ENCODE results near the gene CCDC192. TPM values are rescaled to one million over a fixed set of nuclear protein-coding genes. Genes with fewer than 3 reads are reported as not detected.
"Not testable (repeated sequence)": the region's sequence is repeated elsewhere in the genome, so short reads cannot be mapped to it uniquely, and the experiment has no call there.

The CCDC192 gene
- total RNA-seq, 1 experiment from 2014 or later = not detected

GRCh38 chr5:127673117-127673800 is 29.9 kb upstream of the CCDC192 start:
- POLR2A ChIA-PET = interaction anchor here (0.7 to 0.9 kb wide), 3 partner anchors 8 to 28 kb away, joined by 3 to 4 read pairs (median 3); no protein-coding TSS in a partner anchor
- TF ChIP-seq CTCF (IDR thresholded peaks at IDR 0.05; ENCODE audit: unreplicated experiment) = no peak

DNA sequence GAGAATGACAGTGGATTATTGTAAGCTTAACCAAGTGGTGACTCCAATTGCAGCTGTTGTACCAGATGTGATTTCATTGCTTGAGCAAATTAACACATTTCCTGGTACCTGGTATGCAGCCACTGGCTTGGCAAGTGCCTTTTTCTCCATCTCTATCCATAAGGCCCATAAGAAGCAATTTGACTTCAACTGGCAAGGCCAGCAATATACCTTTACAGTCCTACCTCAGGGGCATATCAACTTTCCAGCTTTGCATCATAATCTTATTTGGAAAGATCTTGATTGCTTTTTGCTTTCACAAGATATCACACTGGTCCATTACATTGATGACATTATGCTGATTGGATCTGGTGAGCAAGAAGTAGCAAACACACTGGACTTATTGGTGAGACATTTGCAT is 26.2 kb upstream of the CCDC192 start:
- H3K27me3 Mint-ChIP-seq (ENCODE audit: insufficient read depth, unreplicated experiment); DNase-seq (ENCODE audit: unreplicated experiment); H3K36me3 Mint-ChIP-seq (ENCODE audit: insufficient read depth, unreplicated experiment); BruUV-seq (replicated peaks); H3K4me1 Mint-ChIP-seq (ENCODE audit: insufficient read depth, unreplicated experiment); H3K4me3 Mint-ChIP-seq (ENCODE audit: unreplicated experiment); intact Hi-C loops (cut with micrococcal nuclease); CTCF ChIA-PET; H3K9me3 Mint-ChIP-seq (ENCODE audit: unreplicated experiment); H3K27ac Mint-ChIP-seq (ENCODE audit: low read depth, unreplicated experiment); POLR2A ChIA-PET: not testable (repeated sequence)

More at GRCh38 chr5:127673117-127673800, 29.9 kb upstream of the CCDC192 start:
- peak; percentile 38 for DNase-seq (ENCODE audit: unreplicated experiment)
- BruUV-seq (replicated peaks) = no TSS peak
- Mint-ChIP-seq H3K27ac (ENCODE audit: low read depth, unreplicated experiment) (no peak overlapping the region), H3K36me3 (ENCODE audit: insufficient read depth, unreplicated experiment) (no peaks in the 10 kb centered on the region), H3K9me3 (ENCODE audit: unreplicated experiment) (no peaks in the 10 kb centered on the region), H3K4me3 (ENCODE audit: unreplicated experiment) (no peak overlapping the region), H3K27me3 (ENCODE audit: insufficient read depth, unreplicated experiment) (no peaks in the 10 kb centered on the region), H3K4me1 (ENCODE audit: insufficient read depth, unreplicated experiment) (peaks cover 6% of the 10 kb centered on the region)
- CTCF ChIA-PET = interaction anchor here (0.6 to 0.8 kb wide), 2 partner anchors 40 to 611 kb away, joined by 3 read pairs; no protein-coding TSS in a partner anchor
- intact Hi-C loops (cut with micrococcal nuclease) = no loop called here

GRCh38 chr5:127679691-127680330 is 23.4 kb upstream of the CCDC192 start:
- intact Hi-C loops (cut with micrococcal nuclease); BruUV-seq (replicated peaks): not testable (repeated sequence)

GRCh38 chr5:127680595-127680994 is 22.6 kb upstream of the CCDC192 start:
- intact Hi-C loops (cut with micrococcal nuclease) = no loop called here
- Mint-ChIP-seq H3K9me3 (ENCODE audit: unreplicated experiment) (peaks cover 8% of the 10 kb centered on the region), H3K27ac (ENCODE audit: low read depth, unreplicated experiment) (no peak overlapping the region), H3K4me1 (ENCODE audit: insufficient read depth, unreplicated experiment) (peaks cover 16% of the 10 kb centered on the region), H3K36me3 (ENCODE audit: insufficient read depth, unreplicated experiment) (peaks cover 6% of the 10 kb centered on the region), H3K27me3 (ENCODE audit: insufficient read depth, unreplicated experiment) (no peaks in the 10 kb centered on the region), H3K4me3 (ENCODE audit: unreplicated experiment) (no peak overlapping the region)
- ChIA-PET POLR2A (interaction anchor here (0.6 to 1.2 kb wide), 4 partner anchors 10 to 1067 kb away, joined by 3 to 4 read pairs (median 3); no protein-coding TSS in a partner anchor), CTCF (interaction anchor here (0.5 kb wide), 1 partner anchor 38 kb away, joined by 3 read pairs; no protein-coding TSS in a partner anchor)
- no peak for TF ChIP-seq CTCF (IDR thresholded peaks at IDR 0.05; ENCODE audit: unreplicated experiment)
- no peak for DNase-seq (ENCODE audit: unreplicated experiment)
- BruUV-seq (replicated peaks) = no TSS peak

More at GRCh38 chr5:127679691-127680330, 23.4 kb upstream of the CCDC192 start:
- DNase-seq (ENCODE audit: unreplicated experiment); H3K27me3 Mint-ChIP-seq (ENCODE audit: insufficient read depth, unreplicated experiment); H3K4me3 Mint-ChIP-seq (ENCODE audit: unreplicated experiment); H3K36me3 Mint-ChIP-seq (ENCODE audit: insufficient read depth, unreplicated experiment); H3K4me1 Mint-ChIP-seq (ENCODE audit: insufficient read depth, unreplicated experiment); CTCF ChIA-PET; H3K9me3 Mint-ChIP-seq (ENCODE audit: unreplicated experiment); H3K27ac Mint-ChIP-seq (ENCODE audit: low read depth, unreplicated experiment): not testable (repeated sequence)
- POLR2A ChIA-PET = interaction anchor here (0.6 to 1.2 kb wide), 2 partner anchors 8 to 12 kb away, joined by 3 to 4 read pairs; no protein-coding TSS in a partner anchor

GRCh38 chr5:127683008-127683407 is 20.2 kb upstream of the CCDC192 start:
- CTCF ChIA-PET = interaction anchor here (0.6 to 0.9 kb wide), 2 partner anchors 14 to 70 kb away, joined by 3 to 4 read pairs; no protein-coding TSS in a partner anchor
- peaks cover 6% of the 10 kb centered on the region for H3K36me3 Mint-ChIP-seq (ENCODE audit: insufficient read depth, unreplicated experiment)
- BruUV-seq (replicated peaks) = no TSS peak
- H3K9me3 Mint-ChIP-seq (ENCODE audit: unreplicated experiment) = peaks cover 8% of the 10 kb centered on the region
- TF ChIP-seq CTCF (IDR thresholded peaks at IDR 0.05; ENCODE audit: unreplicated experiment) = no peak
- no peak overlapping the region for H3K4me3 Mint-ChIP-seq (ENCODE audit: unreplicated experiment)
- peaks cover 32% of the 10 kb centered on the region for H3K4me1 Mint-ChIP-seq (ENCODE audit: insufficient read depth, unreplicated experiment)
- no peak overlapping the region for H3K27ac Mint-ChIP-seq (ENCODE audit: low read depth, unreplicated experiment)
- DNase-seq (ENCODE audit: unreplicated experiment) = peak; percentile 86
- POLR2A ChIA-PET = no interaction called here
- H3K27me3 Mint-ChIP-seq (ENCODE audit: insufficient read depth, unreplicated experiment) = no peaks in the 10 kb centered on the region
- intact Hi-C loops (cut with micrococcal nuclease) = no loop called here

Data from MCF 10A (cell line).